ENCODE measurements around the gene SHISA6.

GRCh38 chr17:11486101-11486867 is 245.3 kb downstream of the SHISA6 start:
- TF ChIP-seq, protein P1, sequence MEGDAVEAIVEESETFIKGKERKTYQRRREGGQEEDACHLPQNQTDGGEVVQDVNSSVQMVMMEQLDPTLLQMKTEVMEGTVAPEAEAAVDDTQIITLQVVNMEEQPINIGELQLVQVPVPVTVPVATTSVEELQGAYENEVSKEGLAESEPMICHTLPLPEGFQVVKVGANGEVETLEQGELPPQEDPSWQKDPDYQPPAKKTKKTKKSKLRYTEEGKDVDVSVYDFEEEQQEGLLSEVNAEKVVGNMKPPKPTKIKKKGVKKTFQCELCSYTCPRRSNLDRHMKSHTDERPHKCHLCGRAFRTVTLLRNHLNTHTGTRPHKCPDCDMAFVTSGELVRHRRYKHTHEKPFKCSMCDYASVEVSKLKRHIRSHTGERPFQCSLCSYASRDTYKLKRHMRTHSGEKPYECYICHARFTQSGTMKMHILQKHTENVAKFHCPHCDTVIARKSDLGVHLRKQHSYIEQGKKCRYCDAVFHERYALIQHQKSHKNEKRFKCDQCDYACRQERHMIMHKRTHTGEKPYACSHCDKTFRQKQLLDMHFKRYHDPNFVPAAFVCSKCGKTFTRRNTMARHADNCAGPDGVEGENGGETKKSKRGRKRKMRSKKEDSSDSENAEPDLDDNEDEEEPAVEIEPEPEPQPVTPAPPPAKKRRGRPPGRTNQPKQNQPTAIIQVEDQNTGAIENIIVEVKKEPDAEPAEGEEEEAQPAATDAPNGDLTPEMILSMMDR (conservative IDR thresholded peaks at IDR 0.05 in 1 of 2, IDR thresholded peaks at IDR 0.05 in 1 of 2; ENCODE audit: extremely low read depth in 1 of 2, insufficient read depth in 1 of 2, low read depth in 1 of 2, low read length in 2 of 2), result no peak
- no peak for TF ChIP-seq EZH2 (IDR thresholded peaks at IDR 0.05; ENCODE audit: borderline replicate concordance, low read length)

All from mammary epithelial cell (primary cell).